GM06990 (cell line): ENCODE results near the gene BUD31.
A peak's percentile ranks its signal among the peaks of the same experiment; 100 is the strongest.

Experiments used
- DNase-seq: peaks from one replicate; pipeline ENCODE4 v3.0.0-alpha.2; 2011; ENCODE audit not compliant: insufficient read length; ENCODE audit errors: extremely low read depth
- H3K27me3 ChIP-seq: replicated peaks from 2 replicates; pipeline ENCODE4 v1.6.0; 2011; ENCODE audit warnings: low read length; ENCODE audit not compliant: control insufficient read depth, insufficient read depth
- H3K36me3 ChIP-seq: 2 replicates; pipeline ENCODE4 v1.5.1; 2011; ENCODE audit warnings: low read length; ENCODE audit not compliant: control insufficient read depth, insufficient read depth
- H3K4me3 ChIP-seq: replicated peaks from 2 replicates; pipeline ENCODE4 v1.5.1; 2011; ENCODE audit warnings: low read depth, mild to moderate bottlenecking, control low read depth, low read length
- TF ChIP-seq, protein P1 (sequence below): IDR thresholded peaks from 2 replicates; pipeline ENCODE4 v1.5.1; 2011; ENCODE audit warnings: low read length, control low read depth, mild to moderate bottlenecking, inconsistent platforms; ENCODE audit not compliant: insufficient read depth, poor library complexity, severe bottlenecking

The BUD31 gene

DNA sequence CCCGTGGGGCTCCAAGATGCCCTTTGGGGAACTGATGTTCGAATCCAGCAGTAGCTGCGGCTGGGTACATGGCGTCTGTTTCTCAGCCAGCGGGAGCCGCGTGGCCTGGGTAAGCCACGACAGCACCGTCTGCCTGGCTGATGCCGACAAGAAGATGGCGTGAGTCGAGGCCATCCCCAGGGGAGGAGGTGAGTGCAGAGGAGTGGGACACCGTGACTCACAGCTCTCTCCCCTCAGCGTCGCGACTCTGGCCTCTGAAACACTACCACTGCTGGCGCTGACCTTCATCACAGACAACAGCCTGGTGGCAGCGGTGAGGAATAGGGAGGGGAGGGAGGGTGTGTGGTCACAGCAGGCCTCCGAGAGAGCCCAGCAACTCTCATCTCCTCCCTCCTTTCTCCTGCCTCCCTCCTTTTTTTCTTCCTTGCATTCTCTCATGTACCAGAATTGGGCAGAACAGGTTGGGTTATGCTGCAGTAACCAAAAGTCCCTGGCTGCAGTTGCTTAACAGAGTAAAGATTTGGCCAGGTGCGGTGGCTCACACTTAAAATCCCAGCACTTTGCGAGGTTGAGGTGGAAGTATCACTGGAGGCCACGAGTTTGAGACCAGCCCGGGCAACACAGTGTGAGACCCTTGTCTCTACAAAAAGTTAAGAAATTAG lies 17.7 kb upstream of the BUD31 start:
- H3K4me3 ChIP-seq: no peak overlapping the region
- TF ChIP-seq, protein P1, sequence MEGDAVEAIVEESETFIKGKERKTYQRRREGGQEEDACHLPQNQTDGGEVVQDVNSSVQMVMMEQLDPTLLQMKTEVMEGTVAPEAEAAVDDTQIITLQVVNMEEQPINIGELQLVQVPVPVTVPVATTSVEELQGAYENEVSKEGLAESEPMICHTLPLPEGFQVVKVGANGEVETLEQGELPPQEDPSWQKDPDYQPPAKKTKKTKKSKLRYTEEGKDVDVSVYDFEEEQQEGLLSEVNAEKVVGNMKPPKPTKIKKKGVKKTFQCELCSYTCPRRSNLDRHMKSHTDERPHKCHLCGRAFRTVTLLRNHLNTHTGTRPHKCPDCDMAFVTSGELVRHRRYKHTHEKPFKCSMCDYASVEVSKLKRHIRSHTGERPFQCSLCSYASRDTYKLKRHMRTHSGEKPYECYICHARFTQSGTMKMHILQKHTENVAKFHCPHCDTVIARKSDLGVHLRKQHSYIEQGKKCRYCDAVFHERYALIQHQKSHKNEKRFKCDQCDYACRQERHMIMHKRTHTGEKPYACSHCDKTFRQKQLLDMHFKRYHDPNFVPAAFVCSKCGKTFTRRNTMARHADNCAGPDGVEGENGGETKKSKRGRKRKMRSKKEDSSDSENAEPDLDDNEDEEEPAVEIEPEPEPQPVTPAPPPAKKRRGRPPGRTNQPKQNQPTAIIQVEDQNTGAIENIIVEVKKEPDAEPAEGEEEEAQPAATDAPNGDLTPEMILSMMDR: no peak
- H3K27me3 ChIP-seq: no peaks in the 10 kb centered on the region
- DNase-seq: no peak
- peaks cover 72% of the 10 kb centered on the region for H3K36me3 ChIP-seq

DNA sequence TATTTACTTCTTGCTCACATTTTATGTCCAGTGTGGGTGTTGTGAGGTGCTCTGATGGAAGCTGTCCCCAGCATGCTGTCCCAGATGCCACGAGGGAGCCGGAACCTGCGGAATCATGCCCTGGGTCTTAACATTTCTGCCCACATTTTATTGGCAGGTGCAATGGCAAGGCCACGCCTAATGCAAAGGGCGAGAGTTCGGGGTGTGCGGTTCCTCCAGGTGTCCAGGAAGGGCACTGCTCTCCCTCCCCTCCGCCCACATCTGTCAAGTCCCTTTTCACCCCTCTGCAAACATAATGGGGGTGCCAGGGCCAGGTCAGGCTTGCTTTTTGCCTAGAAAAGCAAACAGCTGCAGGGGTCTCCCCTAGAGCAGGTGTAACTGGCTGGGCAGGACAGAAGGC lies 16.7 kb upstream of the BUD31 start:
- Histone ChIP-seq H3K36me3 (peaks cover 68% of the 10 kb centered on the region), H3K4me3 (no peak overlapping the region), H3K27me3 (no peaks in the 10 kb centered on the region)
- TF ChIP-seq, protein P1: no peak
- no peak for DNase-seq

- no peak overlapping the region for H3K4me3 ChIP-seq
- peaks cover 71% of the 10 kb centered on the region for H3K36me3 ChIP-seq
These were observed 16.0 kb upstream of the BUD31 start for GRCh38 chr7:99392659-99393354.

DNA sequence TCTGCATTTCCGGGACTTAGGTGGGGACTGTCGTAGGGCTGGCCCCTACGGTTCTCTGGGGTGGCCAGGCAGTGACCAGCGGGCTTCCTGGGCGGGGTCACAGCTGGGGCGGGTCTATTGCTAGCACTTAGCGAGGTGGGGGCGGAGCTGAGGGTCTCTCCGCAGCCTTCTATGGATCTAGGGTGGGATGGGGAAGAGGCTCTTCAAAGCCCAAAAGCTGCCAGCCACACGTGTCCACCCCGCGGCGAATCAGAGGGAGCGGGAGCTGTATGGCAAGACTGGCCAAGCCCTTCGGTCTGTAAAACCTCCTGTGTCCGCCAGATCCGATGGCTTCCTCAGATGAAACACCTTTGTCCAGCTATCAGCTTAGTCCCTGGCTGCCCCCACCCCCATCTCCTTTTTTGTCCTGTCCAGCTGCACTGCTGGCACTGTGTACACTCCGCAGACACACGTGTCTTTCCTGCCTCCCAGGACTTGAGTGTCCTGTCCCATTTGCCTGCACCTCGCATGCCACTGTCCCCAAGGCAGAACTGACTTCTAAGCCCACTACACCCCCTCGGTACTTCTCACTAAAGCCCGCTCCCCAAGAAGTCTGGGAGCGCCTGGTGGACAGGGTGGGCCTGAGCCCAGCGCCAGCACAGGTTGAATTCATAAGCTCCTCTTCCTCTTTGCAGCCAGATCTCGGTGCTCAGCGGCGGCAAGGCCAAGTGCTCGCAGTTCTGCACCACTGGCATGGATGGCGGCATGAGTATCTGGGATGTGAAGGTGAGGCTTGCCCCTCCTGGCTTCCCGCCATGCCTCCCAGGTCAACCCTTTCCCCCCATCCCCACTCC lies 15.2 kb upstream of the BUD31 start:
- H3K27me3 ChIP-seq: no peaks in the 10 kb centered on the region
- DNase-seq: no peak
- peaks cover 68% of the 10 kb centered on the region for H3K36me3 ChIP-seq
- H3K4me3 ChIP-seq: no peak overlapping the region
- TF ChIP-seq, protein P1: no peak

More at GRCh38 chr7:99392659-99393354, 16.0 kb upstream of the BUD31 start:
- TF ChIP-seq, protein P1: no peak
- DNase-seq: peak; percentile 61
- H3K27me3 ChIP-seq: no peaks in the 10 kb centered on the region

DNA sequence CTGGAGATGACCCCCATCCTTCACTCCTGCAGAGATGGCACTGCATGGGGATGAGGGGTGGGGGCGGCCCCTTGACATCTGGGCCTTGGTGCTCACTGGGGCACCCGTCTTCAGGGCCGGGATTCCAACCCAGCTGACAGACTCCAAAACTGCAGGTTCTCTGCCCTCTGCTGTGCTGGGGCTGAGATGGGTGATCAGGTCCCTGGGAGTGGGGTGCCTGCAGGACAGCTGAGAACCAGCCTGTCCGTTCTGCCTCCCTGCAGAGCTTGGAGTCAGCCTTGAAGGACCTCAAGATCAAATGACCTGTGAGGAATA lies 14.6 kb upstream of the BUD31 start:
- H3K27me3 ChIP-seq: no peaks in the 10 kb centered on the region
- H3K4me3 ChIP-seq: no peak overlapping the region
- TF ChIP-seq, protein P1: no peak
- no peak for DNase-seq
- peaks cover 72% of the 10 kb centered on the region for H3K36me3 ChIP-seq
